Globus pallidus (tissue), 1 donor: ENCODE data around the gene ECHS1.

Experiments used
- DNase-seq: peaks from one replicate; pipeline ENCODE4 v3.0.0-alpha.2; 2015; ENCODE audit warnings: low spot score

Gene ECHS1

GRCh38 chr10:133341983-133342382 is 31.2 kb downstream of the ECHS1 start:
- no peak for DNase-seq

- DNase-seq, result no peak
Observed at GRCh38 chr10:133339708-133340380, 33.3 kb downstream of the ECHS1 start.

- no peak for DNase-seq
Observed at GRCh38 chr10:133338080-133339071, 34.8 kb downstream of the ECHS1 start.

GRCh38 chr10:133337370-133337725 is 35.8 kb downstream of the ECHS1 start:
- no peak for DNase-seq

GRCh38 chr10:133336577-133337369 is 36.4 kb downstream of the ECHS1 start, which contains the start of gene CALY:
Gene CALY (minus strand): TSS chr10:133336896. CDS start chr10:133328989, 7,907 bp downstream.
- no peak for DNase-seq

GRCh38 chr10:133336118-133336576 is 37.0 kb downstream of the ECHS1 start:
- no peak for DNase-seq

GRCh38 chr10:133335246-133336117 is 37.7 kb downstream of the ECHS1 start:
- DNase-seq, result no peak

GRCh38 chr10:133334503-133335245 is 38.5 kb downstream of the ECHS1 start:
- DNase-seq, result no peak

GRCh38 chr10:133332936-133333699 is 40.0 kb downstream of the ECHS1 start:
- no peak for DNase-seq

- DNase-seq, result peak; percentile 80
Observed at GRCh38 chr10:133329491-133330202, 43.5 kb downstream of the ECHS1 start.

GRCh38 chr10:133328358-133329343 is 44.5 kb downstream of the ECHS1 start:
- no peak for DNase-seq

GRCh38 chr10:133327651-133328357 is 45.4 kb downstream of the ECHS1 start:
- DNase-seq, result no peak

- DNase-seq, result no peak
Observed at GRCh38 chr10:133326745-133327650, 46.2 kb downstream of the ECHS1 start.

GRCh38 chr10:133326223-133326551 is 47.0 kb downstream of the ECHS1 start:
- DNase-seq, result no peak

GRCh38 chr10:133325440-133326222 is 47.5 kb downstream of the ECHS1 start:
- DNase-seq, result no peak
